GM23338 (cell line): ENCODE results near the gene KDM4B.

Experiments used
- ZNF114 ChIP-seq: fragments of 250-450 bp; sonication (Bioruptor Pico); IDR thresholded peaks from 2 replicates; pipeline ENCODE4 v1.5.0; 2020; ENCODE audit warnings: mild to moderate bottlenecking, moderate library complexity
- TF ChIP-seq, protein P1 (sequence below), 2 experiments: fragments of 200-600 bp in 1 of 2; sonication (generic) in 1 of 2; conservative IDR thresholded peaks; 2 replicates each; pipeline versions ENCODE4 v1.5.1 to v1.6.1; 2016 to 2017; ENCODE audit warnings: antibody characterized with exemption in 2 of 2, low read depth in 2 of 2, mild to moderate bottlenecking in 2 of 2, moderate library complexity in 1 of 2

DNA sequence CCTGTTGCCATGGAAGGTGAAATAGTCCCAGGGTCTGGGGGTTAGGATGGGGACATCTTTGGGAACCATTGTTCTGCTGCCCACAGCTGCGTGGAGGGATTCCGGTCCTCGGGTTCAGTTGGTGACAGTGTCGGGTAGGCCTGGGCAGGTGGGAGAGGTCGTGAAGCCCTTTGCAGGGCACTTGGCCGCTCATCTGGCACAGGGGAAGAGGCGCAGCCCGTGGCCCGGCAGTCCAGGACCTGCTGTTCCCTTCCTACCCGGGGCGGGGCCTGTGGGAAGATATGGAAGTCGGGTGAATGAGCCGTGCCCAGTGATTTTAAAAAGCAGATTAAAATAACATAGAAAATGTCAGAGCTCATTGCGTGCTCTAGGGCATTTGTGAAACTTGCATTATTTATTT, 44.8 kb downstream of the KDM4B start:
- TF ChIP-seq ZNF114 (CRISPR knock-in tag): no peak
- TF ChIP-seq, protein P1, sequence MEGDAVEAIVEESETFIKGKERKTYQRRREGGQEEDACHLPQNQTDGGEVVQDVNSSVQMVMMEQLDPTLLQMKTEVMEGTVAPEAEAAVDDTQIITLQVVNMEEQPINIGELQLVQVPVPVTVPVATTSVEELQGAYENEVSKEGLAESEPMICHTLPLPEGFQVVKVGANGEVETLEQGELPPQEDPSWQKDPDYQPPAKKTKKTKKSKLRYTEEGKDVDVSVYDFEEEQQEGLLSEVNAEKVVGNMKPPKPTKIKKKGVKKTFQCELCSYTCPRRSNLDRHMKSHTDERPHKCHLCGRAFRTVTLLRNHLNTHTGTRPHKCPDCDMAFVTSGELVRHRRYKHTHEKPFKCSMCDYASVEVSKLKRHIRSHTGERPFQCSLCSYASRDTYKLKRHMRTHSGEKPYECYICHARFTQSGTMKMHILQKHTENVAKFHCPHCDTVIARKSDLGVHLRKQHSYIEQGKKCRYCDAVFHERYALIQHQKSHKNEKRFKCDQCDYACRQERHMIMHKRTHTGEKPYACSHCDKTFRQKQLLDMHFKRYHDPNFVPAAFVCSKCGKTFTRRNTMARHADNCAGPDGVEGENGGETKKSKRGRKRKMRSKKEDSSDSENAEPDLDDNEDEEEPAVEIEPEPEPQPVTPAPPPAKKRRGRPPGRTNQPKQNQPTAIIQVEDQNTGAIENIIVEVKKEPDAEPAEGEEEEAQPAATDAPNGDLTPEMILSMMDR (conservative IDR thresholded peaks at IDR 0.05; ENCODE audit: low read depth in 2 of 2): no peak
